ENCODE measurements around the gene CES5A.

Gene CES5A

GRCh38 chr16:55907661-55908060, 32.5 kb upstream of the CES5A start:
- no peaks in the 10 kb centered on the region for H3K9me3 ChIP-seq
- no peak for TF ChIP-seq CTCF (IDR thresholded peaks at IDR 0.05)

DNA sequence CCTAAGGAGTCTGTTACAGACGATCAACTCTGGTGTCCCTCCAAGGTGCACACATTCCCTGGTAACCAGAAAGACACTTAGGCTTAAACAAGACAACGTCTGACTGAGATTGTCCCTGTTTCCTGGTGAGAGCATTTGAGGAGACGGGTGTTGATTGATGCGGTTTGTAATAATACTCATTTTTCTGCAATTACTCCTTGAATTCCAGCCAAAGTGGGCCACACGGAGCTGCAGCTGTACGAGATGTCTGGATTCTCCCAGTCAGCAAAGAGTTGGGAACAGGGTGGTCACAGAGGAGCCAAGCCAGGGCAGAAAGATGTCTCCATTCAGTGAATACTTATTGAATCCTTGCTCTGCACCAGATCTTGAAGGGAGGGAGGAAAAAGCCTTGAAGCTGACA, 30.9 kb upstream of the CES5A start:
- Histone ChIP-seq H3K36me3 (no peaks in the 10 kb centered on the region), H3K4me1 (ENCODE audit: control insufficient read depth in 1 of 2, insufficient read depth in 1 of 2, low read depth in 1 of 2, low read length in 1 of 2) (no peaks in the 10 kb centered on the region), H3K4me3 (ENCODE audit: low read depth in 1 of 2, low read length in 1 of 2) (no peak overlapping the region), H3K9me3 (no peaks in the 10 kb centered on the region), H3K27me3 (no peaks in the 10 kb centered on the region), H3K27ac (no peak overlapping the region)
- TF ChIP-seq CTCF (IDR thresholded peaks at IDR 0.05), result no peak

More at GRCh38 chr16:55907661-55908060, 32.5 kb upstream of the CES5A start:
- H3K4me1 ChIP-seq (ENCODE audit: control insufficient read depth in 1 of 2, insufficient read depth in 1 of 2, low read depth in 1 of 2, low read length in 1 of 2), result no peaks in the 10 kb centered on the region
- H3K36me3 ChIP-seq, result no peaks in the 10 kb centered on the region
- H3K27me3 ChIP-seq, result no peaks in the 10 kb centered on the region
- no peak overlapping the region for H3K27ac ChIP-seq
- no peak overlapping the region for H3K4me3 ChIP-seq (ENCODE audit: low read depth in 1 of 2, low read length in 1 of 2)

GRCh38 chr16:55905651-55906050, 30.5 kb upstream of the CES5A start:
- H3K9me3 ChIP-seq, result no peaks in the 10 kb centered on the region
- no peaks in the 10 kb centered on the region for H3K27me3 ChIP-seq
- H3K4me3 ChIP-seq (ENCODE audit: low read depth in 1 of 2, low read length in 1 of 2), result no peak overlapping the region
- no peak overlapping the region for H3K27ac ChIP-seq
- no peaks in the 10 kb centered on the region for H3K36me3 ChIP-seq
- no peak for TF ChIP-seq CTCF (IDR thresholded peaks at IDR 0.05)
- H3K4me1 ChIP-seq (ENCODE audit: control insufficient read depth in 1 of 2, insufficient read depth in 1 of 2, low read depth in 1 of 2, low read length in 1 of 2), result no peaks in the 10 kb centered on the region

DNA sequence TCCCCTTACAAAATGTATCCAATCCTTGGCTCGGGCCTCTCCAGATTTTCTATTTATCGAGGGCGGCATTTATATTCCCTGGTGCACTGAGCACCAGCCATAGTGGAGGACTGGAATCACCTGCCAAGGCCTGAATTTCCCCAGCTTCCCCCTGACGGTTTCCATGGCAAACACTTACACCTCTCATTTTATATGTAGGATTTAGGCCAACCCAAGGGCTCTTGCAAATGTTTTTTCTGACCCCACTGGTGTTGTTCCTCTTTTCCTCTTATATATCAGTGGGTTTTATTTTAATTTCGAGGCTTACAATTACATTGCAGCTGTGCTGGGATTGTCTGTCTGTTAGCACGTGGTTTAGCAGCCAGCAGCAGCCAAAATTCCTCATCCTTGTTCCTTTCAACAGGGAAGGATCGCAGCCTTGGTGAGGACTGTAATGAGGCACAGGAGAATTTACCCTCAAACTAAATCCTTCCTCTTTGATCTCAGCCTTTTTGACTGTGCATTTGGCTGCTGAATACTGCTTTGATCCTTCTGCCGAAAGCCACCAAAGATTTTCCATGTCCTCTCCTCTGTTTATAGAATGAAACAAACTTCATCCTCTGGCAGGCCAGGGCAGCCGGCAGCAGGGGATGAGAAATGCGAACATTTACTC, 26.5 kb upstream of the CES5A start:
- no peak for TF ChIP-seq CTCF (IDR thresholded peaks at IDR 0.05)
- H3K4me3 ChIP-seq (ENCODE audit: low read depth in 1 of 2, low read length in 1 of 2), result no peak overlapping the region
- H3K9me3 ChIP-seq, result no peaks in the 10 kb centered on the region
- H3K27ac ChIP-seq, result no peak overlapping the region
- H3K4me1 ChIP-seq (ENCODE audit: control insufficient read depth in 1 of 2, insufficient read depth in 1 of 2, low read depth in 1 of 2, low read length in 1 of 2), result no peaks in the 10 kb centered on the region
- H3K36me3 ChIP-seq, result no peaks in the 10 kb centered on the region
- no peaks in the 10 kb centered on the region for H3K27me3 ChIP-seq

DNA sequence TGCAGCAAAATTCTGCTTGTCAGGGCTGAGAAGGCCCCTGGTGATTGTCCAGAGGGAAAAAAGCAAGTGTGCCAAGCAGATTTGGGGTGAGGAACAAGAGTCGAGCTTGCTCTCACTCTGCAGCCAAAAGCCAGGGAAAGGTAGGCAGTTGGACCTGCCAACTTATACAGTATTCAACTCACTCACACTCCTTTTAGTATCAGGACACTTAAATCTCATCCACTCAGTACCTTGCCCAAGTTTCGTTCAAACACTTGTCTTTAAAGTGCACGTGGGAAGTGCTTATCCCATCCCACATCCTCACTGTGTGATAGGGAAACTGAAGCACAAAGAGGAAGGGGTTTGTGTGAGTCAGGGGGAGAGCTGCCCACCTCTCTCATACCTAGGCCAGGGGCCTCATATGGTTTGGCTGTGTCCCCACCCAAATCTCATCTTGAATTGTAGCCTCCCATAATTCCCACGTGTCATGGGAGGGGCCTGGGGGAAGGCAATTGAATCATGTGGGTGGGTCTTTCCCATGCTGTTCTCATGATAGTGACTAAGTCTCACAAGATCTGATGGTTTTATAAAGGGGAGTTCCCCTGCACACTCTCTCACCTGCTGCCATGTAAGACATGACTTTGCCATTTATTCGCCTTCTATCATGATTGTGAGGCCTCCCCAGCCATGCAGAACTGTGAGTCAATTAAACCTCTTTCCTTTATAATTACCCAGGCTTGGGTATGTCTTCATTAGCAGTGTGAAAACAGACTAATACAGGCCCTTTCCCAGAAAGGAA, 25.6 kb upstream of the CES5A start:
- Histone ChIP-seq H3K27me3 (no peaks in the 10 kb centered on the region), H3K36me3 (no peaks in the 10 kb centered on the region), H3K4me1 (ENCODE audit: control insufficient read depth in 1 of 2, insufficient read depth in 1 of 2, low read depth in 1 of 2, low read length in 1 of 2) (no peaks in the 10 kb centered on the region), H3K27ac (no peak overlapping the region), H3K9me3 (no peaks in the 10 kb centered on the region), H3K4me3 (ENCODE audit: low read depth in 1 of 2, low read length in 1 of 2) (no peak overlapping the region)
- no peak for TF ChIP-seq CTCF (IDR thresholded peaks at IDR 0.05)

All from neutrophil (primary cell).